Measurements from ENCODE around the gene IMPACT. TPM values are rescaled to one million over a fixed set of nuclear protein-coding genes. Genes with fewer than 3 reads are reported as not detected.

Gene IMPACT
- total RNA-seq, 4 donors from 2014 or later, result 28.5 to 34.1 (median 32.6) TPM

DNA sequence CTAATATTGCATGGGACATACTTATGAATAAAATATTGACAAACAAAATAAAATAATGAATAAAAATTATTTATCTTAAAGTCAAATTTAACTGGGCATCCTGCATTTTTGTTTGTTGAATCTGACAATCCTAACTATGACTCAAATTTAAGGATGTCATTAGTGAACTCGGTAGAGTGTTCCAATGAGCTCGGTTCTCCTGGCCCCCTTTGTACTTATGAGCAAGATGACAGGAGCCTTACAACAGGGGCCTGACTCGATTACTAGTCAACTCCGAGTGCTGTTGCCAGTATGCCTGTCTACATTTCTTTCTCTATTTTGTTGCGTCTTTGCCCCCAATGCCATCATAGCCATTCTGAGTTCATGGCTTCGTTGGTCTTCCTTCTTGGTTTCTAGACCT lies 74.3 kb downstream of the IMPACT start:
- WGBS, 2 donors, result 94 to 95% methylated on average over 6 of the region's 6 CpGs
- DNase-seq, result no peak
- Histone ChIP-seq H3K9me3 (no peaks in the 10 kb centered on the region), H3K27ac (no peak overlapping the region), H3K27me3 (no peaks in the 10 kb centered on the region), H3K4me1 (no peaks in the 10 kb centered on the region), H3K36me3 (no peaks in the 10 kb centered on the region), H3K4me3 (replicated peaks in 1 of 3) (no peak overlapping the region)
- TF ChIP-seq, protein P1, sequence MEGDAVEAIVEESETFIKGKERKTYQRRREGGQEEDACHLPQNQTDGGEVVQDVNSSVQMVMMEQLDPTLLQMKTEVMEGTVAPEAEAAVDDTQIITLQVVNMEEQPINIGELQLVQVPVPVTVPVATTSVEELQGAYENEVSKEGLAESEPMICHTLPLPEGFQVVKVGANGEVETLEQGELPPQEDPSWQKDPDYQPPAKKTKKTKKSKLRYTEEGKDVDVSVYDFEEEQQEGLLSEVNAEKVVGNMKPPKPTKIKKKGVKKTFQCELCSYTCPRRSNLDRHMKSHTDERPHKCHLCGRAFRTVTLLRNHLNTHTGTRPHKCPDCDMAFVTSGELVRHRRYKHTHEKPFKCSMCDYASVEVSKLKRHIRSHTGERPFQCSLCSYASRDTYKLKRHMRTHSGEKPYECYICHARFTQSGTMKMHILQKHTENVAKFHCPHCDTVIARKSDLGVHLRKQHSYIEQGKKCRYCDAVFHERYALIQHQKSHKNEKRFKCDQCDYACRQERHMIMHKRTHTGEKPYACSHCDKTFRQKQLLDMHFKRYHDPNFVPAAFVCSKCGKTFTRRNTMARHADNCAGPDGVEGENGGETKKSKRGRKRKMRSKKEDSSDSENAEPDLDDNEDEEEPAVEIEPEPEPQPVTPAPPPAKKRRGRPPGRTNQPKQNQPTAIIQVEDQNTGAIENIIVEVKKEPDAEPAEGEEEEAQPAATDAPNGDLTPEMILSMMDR (IDR thresholded peaks at IDR 0.05), result no peak
- no peak for TF ChIP-seq POLR2A (IDR thresholded peaks at IDR 0.05)
- intact Hi-C loops (cut with DNase I), result no loop called here

DNA sequence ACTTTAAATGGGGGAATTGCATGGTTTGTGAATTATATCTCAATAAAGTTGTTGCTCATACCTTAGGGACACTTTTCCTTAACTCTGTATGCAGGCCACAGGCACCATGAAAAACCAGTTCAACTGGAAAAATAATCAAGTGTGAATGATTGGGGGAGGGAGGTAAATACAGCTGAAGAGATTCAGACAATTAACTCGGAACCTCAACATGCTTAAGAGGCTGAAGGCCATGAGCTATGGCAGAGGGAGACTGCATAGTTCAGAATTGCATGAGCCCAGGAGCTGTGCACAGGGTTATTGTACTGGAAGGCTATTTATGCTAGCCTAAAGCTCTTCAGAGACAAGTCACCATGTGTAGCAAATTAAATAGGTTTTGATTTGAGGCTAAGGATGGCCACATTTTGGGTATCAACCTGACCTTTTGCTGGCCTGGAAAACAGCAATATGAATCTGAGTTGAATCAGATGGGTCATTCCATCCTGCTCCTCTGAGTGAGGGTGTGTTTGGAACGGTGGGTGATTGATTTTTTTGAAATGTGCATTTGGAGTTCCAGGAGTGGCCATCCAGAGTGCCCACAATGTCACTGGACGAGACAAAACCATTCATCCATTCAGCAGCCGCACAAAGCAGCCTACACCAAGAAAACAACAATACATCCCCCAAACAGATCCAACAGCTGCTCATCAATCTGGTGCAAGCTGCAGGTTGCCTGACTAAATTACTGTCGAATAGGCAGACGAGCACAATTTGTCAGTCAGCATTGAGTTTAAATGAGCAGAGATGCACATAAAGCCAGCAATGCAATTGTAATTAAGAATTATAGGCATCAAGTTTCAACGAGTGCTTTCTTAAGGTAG lies 76.4 kb downstream of the IMPACT start:
- Histone ChIP-seq H3K9me3 (no peaks in the 10 kb centered on the region), H3K36me3 (no peaks in the 10 kb centered on the region), H3K4me3 (replicated peaks in 1 of 3) (no peak overlapping the region), H3K27me3 (no peaks in the 10 kb centered on the region), H3K27ac (no peak overlapping the region), H3K4me1 (no peaks in the 10 kb centered on the region)
- TF ChIP-seq, protein P1 (IDR thresholded peaks at IDR 0.05), result no peak
- TF ChIP-seq POLR2A (IDR thresholded peaks at IDR 0.05), result no peak
- intact Hi-C loops (cut with DNase I), result no loop called here
- 59 to 71% methylated on average over 7 of the region's 7 CpGs for WGBS, 2 donors
- no peak for DNase-seq

Small RNA genes within 50 kb of the gene (small RNA-seq; reads per million reads assigned to genes)
- gene RF00019, result not detected

Other genes with a start within 250 kb of the IMPACT start
- gene OSBPL1A, start 28.8 kb upstream of the IMPACT start, total RNA-seq, result 10 to 100 TPM; 47.0 to 57.4 (median 48.2) TPM
- not detected for gene HRH4, start 34.0 kb downstream of the IMPACT start, total RNA-seq